TTC549 (cell line): ENCODE results near the gene CSH2.
"Not testable (repeated sequence)": the region's sequence is repeated elsewhere in the genome, so short reads cannot be mapped to it uniquely, and the experiment has no call there.

Source experiments
- FAIRE-seq: peaks from 2 replicates; lab custom pipeline; 2012; peaks lifted over from hg19 to GRCh38; lab: Jason Lieb, UNC

Gene CSH2

DNA sequence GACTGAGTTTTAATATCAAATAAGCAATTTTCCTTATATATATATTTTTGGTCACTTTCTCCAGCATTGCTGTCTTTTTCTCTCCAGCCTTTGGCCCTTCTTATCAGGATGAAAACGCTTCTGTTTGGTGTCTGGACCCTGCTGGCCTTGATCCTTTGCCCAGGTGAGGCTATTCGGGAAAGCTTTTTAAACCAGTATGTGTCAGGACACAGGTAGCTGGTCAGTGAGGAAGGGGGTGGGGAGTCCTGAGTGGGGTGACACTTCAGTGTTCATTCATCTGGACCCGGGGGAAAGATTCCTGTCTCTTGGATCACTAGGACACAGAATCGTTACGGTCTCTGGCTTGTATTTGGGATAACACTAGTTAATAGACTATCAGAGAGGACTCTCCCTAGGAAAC lies 18.8 kb downstream of the CSH2 start:
- no peak for FAIRE-seq

DNA sequence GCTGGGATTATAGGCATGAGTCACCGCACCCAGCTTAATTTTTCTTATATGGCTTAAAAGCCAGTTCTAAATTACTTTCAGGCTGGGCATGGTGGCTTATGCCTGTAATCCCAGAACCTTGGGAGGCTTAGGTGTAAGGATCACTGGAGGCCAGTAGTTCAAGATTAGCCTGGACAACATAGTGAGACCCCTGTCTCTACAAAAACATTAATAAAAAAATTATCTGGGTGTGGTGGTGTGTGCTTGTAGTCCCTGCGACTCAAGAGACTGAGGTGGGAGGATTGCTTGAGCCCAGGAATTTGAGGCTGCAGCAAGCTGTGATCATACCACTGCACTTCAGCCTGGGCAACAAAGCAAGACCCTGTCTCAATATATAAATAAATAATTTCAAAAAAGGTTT lies 20.2 kb downstream of the CSH2 start:
- FAIRE-seq, result no peak

DNA sequence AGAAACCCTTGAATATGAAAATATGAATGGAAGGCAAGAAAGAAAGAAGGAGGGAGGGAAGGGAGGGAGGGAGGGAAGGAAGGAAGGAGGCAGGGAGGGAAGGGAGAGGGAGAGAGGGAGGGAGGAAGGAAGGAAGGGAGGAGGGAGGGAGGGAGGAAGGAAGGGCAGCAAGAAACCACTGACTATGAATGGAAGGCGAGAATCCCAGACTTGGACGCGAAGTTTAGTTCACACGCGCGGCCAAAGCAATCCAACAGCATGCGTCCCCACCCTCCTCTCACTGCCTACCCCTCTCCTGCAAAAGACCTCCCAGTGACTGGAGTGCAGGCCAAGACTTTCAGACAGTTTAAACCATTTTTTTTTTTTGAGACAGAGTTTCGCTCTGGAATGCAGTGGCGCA lies 23.1 kb downstream of the CSH2 start:
- no peak for FAIRE-seq

DNA sequence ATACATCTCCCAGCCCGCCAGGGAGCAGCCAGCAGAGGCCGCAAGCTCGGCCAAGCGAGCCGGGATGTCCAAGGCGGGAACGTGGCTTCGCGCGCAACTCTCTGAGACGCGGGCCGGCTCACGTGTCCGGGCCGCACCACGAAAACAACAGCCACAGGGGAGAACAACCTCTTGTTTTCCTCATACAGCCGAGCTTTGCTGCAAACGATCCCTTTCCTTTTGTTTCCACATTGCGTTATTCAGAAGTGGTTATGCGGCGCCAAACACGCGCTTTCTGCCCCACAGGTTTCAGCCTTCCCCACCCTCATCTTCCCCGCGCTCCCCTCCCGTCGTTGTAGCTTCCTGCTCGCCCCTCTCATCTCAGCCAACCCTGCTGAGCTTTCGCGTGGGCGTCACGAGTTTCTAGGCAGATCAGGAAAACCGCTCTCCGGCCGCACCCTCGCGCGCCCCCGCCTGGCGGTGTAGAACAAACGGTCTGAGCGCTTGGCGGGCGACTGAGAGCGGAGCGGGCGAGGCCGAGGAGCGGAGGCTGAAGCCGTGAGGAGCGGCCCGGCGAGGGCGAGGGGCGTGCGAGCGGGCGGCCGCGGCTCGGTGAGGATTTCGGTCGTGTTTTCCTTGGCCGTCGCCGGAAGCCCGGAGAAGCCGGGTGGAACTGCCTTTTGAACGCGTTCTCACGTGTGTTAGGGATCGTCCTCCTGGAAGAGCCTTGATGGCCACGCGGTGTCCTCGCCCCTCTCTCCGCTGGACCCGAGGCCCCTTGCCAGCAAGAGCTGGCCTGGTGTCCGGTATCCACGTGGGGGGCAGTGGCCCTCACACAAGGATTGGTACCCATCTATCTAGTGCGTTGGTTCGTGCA lies 24.4 kb downstream of the CSH2 start:
- no peak for FAIRE-seq

DNA sequence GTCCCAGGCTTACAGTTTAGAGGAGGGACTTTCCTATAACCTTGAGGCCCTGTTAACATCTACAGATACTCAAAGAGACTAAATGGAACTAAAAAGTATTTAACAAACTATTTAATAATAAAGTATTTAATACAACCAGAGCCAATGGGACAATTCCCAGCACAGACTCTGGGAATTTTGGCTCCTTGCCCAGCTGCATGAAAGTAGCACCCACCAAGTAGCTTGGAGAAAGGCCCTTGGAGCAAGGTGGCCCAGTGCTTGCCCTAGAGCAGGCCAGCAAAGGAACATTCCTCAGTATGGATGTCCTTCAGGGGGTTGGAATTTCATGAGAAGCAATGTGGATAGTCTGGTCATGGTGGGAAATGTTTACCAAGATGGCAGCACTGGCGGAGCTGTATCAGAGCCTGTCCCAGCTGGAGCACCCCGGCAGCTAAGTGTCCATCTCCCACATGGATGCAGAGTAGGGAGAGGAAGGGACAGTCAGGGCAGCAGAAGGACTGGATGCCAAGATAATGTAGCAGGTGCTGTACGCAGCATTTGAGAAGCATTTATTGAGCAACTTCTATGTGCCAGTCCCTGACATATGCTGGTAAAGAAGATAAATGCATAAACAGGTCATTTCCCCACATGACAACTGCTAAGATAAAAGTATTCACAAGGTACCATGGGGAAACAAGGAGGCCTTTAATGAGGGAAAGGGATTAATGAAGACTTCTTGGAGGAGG lies 25.8 kb downstream of the CSH2 start:
- no peak for FAIRE-seq

DNA sequence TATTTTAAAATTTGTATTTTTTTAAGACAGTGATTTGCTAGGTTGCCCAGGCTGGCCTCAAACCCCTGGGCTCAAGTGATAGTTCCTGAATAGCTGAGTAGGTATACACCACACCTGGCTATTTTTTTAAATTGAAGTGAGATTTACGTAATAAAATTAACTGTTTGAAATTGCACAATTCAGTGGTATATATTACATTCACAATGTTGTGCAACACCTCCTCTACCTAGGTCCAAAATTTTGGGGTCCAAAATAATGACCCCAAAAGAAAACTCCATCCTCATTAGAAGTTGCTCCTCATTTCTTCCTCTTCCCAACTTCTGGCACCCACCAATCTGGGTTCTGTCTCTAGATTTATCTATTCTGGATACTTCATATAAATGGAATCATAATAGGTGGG lies 28.0 kb downstream of the CSH2 start:
- no peak for FAIRE-seq

DNA sequence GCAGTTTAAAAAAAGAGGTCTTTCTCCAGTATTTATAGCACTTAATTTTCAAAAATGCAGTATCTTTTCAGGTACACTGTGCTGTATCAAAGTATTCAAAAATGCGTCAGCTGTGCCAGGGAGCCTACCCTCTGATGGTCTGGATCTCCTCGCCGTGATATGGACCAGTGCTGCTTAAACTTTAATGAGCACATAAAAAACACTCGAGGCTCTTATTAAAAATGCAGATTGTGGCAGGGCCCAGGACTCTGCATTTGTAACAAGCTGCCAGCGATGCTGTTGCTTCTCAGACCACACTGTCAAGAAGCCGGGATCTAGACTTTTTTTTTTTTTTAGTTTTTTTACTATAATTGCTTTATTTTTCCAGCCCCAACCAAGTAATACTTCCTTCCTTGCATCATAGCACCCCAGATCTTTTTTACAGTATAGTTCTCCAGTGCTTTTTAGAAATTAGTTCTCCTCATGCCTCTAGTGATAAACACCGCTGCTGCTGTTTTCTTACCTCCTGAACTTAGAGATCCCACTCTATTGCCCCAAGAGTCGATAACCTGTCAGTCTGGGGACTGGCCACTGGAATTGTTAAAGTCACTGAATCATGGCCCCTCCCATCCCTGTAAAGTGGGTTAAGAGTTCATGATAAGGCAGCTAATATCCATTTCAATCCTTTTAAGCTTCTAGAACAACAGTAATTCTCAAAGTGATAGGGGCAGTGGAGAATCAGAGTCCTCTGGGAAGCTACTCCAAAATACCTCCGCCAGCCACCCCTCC lies 29.4 kb downstream of the CSH2 start:
- no peak for FAIRE-seq

DNA sequence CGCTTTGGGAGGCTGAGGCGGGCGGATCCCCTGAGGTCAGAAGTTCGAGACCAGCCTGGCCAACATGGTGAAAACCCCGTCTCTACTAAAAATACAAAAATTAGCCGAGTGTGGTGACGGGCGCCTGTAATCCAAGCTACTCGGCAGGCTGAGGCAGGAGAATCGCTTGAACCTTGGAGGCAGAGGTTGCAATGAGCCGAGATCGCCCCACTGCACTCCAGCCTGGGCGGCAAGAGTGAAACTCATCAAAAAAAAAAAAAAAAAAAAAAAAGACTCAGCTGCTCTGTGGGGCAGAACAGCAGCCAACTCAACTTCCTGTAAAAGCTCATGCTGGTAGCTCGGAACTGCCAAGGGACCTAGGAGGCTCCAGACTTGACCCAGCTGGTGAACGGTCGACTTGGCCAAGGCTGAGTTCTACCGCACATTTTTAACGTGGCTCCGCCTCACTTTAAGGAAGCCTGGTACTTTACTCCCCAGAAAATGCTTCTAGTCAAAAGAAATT lies 30.0 kb downstream of the CSH2 start:
- FAIRE-seq, result not testable (repeated sequence)

DNA sequence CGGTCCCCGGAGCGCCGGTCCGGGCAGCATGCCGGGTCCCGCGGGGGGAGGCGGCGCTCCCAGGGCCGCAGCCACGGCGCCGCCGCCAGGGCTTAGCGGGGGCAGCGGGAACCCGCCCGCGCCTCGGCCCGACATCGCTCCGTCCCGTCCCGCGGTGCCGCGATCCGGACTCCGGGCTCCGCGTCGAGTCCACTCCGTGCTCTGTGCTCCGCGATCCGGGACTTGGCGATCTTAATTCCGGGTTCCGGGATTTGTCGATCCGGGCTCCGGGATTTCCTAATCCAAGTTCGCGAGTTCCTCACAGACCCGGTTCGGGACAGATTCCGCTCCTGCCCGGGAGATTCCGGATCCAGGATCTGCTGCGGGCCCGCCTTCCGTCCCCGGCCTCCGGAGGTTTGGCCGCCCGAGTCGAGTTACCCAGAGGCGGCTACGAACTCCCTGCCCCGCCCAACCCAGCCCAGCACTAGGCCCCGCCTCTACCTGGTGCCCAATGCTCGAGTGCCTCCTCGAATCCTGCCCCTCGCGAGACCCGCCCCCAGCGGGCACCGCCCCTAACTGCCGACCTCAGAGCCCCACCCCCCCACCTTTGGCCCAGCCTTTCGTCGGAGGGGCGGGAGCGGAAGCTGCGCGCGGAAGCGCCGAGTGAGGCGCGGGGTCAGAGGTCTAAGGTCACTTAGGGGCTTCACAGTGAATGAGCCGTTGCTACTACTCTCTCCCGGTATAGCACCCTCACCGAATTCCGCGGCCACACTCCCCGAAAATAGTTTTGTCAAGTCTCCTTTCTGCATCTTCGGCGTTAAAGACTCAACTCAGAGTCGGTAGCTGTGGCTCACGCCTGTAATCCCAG lies 30.7 kb downstream of the CSH2 start, which contains the start of gene SMARCD2:
SMARCD2 (minus strand) TSS at position 146 of the 847 bp plus-strand sequence; CDS start at position 135, 11 bp downstream.
- no peak for FAIRE-seq

DNA sequence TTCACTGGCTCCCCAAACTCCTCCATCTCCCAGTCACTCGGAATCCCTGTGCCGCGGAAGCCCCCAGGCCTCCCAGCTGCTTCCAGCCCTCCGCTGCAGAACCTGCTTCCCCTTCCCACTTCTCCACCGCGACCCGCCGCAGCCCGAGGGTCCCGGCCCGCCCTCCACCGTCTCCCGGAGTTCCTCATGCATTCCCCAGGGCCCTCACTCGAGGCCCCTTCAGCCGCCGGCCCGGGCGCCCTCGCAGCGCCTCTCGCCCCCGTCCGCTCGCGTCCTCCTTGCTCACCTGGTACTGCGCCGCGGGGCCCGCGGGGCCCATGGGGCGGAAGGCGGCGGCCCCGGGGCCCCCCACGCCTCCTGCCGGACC lies 31.3 kb downstream of the CSH2 start:
- no peak for FAIRE-seq

DNA sequence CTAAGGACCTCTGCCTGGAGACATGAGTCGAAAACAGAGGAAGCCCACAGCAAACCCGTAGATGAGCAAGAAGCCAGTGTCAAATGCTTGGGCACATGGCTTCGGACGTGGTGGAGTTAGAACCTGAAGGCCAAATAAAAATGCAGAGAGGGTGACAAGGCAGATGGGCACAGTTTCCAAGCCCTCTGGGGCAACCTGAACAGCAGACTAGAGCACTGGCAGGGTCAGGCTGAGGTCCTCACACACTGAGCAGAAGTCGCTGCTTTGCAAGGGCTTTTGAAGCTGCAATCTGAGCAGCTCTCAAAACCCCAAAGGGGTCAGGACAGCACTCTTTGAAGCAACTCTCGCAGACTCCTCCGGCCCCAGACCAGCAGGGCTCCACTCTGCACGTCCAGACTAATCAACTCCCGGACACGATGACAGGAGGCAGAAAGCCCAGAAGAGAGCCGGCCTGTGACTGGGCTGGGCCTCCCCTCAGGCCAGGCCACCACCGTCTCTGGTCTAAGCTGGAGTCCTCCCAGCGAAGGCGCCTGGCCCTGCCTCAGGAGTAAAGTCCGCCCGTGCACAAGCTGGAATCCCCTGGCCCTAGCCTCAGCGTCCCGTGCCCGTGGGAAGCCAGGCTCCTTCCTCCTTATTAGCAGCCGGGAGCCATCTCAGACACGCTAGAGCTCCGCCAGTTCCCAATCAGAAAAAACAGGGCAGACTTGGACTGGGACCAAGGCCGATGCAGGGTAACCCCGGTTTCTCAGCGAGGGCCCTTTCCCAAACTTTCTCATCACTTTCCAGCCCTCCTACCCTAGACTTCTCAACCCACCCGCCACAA lies 31.9 kb downstream of the CSH2 start:
- FAIRE-seq, result no peak

DNA sequence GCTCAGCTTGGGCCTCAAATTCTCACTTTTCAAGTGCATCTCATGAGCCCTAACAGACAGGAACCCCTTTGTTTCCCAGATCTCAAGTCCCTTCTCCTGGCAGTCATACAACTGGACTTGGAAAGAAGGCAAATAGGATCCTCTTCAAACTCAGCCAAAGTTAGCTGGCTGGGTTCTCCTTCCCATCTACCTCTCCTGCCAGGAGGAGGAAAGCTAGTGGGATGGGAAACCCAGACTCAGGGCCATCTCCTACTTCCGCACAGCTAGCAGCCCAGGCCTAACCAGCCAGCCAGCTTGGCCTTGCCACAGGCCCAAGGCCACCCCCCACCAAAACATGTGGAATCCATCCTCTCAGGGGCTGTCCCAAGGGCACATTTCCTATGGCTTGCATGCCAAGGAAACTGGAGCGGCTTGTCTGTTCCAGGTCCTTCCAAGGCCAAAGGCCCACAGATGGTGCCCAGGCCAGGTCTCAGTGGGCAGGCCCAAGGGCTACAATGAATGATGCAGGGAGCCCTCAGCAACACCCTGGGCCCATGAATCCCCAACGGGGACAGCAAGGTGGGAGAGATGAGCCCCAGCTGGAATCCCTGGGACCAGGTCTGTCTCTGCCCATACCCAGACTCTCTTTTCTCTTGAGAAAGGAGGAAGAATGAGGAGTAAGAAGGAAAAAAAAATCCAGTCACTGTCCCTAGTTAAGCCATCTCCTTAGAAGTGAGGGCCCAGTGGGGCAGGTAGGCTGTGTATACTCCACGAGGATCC lies 32.7 kb downstream of the CSH2 start:
- FAIRE-seq, result no peak

DNA sequence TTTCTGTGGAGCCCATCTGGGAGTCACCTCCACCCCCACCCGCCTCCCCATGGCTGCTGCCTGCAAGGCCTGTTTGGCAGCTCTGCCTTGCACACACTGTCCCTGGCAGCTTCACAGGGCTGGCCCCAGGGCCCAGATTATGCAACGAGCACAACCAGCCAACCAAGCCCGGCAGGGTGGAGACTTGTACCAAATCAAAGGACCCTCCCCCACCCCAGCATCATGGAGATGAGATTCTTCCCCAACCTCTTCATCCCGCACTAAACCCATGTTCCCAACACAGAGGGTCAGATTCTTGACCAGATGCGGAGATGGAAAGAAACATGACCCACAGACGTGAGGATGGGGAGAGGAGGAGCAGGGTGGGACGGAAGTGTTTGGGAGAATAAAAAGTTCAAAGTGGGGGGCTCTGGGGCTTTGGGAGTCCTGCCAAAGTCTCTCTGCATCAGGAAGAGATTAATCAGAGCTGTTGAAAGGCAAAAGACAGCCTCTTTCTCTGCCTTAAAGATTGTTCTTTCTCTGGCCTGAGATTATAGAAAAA lies 34.8 kb downstream of the CSH2 start:
- FAIRE-seq, result no peak

DNA sequence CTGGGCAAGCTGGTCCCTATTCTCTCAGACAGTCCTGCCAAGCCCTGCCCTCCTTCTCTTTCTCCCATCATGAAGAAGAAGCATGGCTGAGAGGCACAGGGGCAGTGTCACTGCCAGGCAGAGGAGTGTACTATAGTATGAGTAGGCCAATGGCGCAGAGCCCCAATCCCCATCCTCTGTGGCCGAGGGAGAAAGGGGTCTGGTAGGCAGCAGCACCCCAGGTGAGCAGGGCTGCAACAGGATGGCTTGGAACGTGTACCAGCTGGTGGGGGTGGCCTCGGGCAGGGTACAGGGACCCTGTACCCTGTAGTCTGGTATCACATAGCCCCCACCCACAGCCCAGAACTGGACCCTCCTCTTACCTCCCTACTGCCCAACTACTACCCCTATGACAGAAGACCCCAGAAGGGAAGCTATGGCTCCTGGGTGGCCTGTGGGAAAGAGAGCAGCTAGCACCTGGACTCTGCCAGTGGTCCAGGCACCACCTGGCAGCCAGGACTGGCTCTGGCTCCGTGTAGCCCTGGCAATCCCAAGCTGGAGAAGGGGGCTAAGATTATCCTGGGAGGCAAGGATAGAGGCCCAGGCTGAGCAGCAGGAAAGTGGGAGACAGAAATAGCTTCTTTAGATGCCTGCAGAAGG lies 35.4 kb downstream of the CSH2 start:
- no peak for FAIRE-seq

DNA sequence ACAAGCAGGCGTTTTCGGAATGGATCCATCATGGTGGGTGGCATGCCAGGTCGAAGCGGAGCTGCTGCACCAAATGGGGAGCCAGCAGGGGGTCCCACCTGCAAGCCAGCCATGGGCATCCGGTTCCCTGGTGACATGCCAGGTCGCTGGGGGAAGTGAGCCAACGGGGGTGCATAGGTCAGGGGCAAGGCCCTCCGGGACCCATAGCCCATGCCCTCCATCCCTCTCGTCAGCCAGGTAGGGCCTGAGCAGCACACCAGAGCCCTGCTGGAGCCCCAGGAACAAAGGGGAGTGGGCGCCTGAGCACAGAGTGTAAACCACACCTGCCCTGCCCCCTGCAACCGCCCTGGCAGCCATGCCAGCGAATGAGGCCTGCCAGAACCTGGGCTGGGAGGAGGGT lies 36.0 kb downstream of the CSH2 start:
- FAIRE-seq, result no peak

DNA sequence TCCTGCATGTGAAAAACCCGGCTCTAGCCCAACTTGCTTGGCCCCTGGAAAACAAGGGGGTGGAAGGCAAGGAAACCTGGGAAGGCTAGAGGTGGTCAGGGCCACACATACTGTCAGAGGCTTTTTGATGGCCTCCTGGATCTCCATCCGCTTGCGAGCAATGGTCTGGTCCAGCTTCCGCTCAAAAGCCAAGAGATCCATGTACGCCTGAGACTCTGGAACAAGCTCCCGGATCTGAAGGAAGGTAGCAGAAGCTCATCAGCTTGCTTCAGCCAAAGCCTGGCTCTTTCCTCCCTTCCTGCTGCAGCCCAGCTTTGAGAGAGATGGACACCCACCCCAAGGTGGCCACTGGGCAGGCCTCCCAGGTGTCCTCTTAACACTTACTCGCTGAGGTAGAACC lies 36.7 kb downstream of the CSH2 start:
- FAIRE-seq, result no peak

DNA sequence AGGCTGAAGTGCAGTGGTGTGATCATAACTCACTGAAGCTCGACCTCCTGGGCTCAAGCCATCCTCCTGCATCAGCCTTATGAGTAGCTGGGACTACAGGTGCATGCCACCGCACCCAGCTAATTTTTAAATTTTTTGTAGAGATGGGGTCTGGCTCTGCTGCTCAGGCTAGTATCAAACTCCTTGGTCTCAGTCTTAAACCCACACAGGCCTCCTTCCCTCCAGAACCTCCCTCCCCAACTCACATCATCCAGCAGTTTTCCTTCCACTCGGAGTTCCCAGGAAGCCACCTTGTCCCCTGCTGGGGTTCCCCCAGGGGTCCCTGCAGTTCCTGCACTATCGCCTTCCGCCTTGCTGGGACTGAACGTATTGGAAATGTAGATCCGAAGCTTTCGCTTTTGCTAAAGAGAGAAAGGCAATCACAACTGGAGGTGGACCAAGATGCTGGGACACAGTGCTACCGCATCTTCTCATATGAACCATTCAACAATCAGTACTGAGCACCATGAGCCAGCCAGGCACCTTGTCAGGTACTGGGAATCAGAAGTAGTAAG lies 38.2 kb downstream of the CSH2 start:
- no peak for FAIRE-seq

DNA sequence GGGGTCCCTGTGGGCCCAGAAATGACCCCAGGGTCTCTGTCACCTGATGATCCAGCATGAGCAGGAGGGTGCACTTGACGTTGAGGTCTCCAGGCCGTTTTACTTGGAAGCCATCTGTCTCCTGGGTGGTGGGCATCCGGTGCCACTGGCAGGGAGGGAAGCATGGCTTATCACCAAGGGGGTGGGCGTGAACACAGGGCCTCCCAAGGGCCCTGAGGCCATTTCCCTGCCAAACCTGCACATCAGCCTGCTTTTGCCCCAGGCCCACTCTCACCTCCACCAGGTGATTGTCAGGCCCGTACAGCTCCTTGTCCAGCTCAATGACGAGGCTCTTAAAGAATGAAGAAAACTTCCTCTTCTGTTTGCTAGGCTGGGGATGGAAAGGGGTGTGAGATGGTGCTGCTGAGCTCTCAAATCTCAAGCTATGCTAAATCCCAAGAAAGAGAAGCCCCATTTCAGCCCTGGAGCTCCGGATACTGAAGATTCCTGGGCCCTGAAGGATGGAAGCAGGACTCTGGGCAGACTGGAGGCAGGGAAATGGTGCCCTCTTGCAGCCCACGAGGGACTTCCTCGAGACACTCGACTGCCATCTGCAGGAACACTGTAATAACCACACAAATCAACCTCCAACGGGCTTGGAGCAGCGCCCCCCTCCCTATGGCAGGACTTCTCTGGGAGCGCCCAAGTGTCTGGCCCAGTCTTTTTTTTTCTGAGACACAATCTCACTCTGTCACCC lies 38.9 kb downstream of the CSH2 start:
- FAIRE-seq, result peak; percentile 60
